Measurements from ENCODE around the gene CHRNB2. TPM values are rescaled to one million over a fixed set of nuclear protein-coding genes. Genes with fewer than 3 reads are reported as not detected.

CHRNB2 gene, protein sequence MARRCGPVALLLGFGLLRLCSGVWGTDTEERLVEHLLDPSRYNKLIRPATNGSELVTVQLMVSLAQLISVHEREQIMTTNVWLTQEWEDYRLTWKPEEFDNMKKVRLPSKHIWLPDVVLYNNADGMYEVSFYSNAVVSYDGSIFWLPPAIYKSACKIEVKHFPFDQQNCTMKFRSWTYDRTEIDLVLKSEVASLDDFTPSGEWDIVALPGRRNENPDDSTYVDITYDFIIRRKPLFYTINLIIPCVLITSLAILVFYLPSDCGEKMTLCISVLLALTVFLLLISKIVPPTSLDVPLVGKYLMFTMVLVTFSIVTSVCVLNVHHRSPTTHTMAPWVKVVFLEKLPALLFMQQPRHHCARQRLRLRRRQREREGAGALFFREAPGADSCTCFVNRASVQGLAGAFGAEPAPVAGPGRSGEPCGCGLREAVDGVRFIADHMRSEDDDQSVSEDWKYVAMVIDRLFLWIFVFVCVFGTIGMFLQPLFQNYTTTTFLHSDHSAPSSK
- total RNA-seq: under 0.01 and 0.04 TPM in 2 replicates

GRCh38 chr1:154567386-154568156 is at the start of gene CHRNB2:
Gene CHRNB2 (plus strand): TSS chr1:154567778. CDS start chr1:154568045, 267 bp downstream.

DNA sequence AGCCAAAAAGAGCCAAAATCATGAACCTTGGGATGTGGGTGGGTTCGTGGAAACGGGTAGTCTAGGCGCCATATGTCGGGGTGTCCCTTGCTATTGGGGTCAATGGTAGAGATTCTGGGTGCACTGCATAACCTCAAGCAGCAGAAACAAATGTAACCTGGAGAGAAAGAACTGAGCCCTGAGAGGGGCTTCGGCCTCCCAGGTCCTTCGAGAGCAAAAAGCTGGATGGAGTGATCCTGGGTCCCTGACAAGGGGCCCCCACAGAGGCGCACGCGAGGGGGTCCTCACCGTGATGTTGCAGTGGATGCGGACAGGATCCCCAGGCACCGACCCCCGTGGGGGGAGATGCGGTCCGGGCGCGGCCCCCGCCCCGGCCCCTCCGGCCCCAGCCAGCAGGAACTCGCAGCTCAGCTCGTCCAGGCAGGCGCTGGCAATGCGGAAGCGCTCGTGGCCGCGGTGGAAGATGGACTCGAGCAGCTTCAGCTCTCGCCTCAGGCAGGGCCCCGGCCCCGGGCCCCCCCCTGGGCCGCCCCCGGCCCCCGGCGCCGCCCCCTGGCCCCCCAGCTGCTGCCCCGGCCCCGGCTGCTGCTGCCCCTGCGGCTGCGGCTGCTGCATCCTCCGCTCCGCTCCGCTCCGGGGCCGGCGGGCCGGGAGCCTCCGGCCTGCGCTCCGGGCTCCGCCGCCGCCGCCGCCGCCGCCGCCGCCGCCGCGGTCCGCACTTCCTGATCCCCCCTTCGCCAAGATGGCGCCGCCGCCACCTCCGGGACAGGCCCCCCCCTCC is 9.4 kb upstream of the CHRNB2 start, which contains the start of gene UBE2Q1:
Gene UBE2Q1, minus strand, starts transcription at position 724 of the 781 bp plus-strand sequence. Its CDS starts 109 bp downstream, at position 615.

GRCh38 chr1:154607609-154608396 is 40.2 kb downstream of the CHRNB2 start, which contains the start of gene ADAR:
Gene ADAR (minus strand): TSS chr1:154608186. CDS start chr1:154608006, 180 bp downstream.

Other genes with a start within 250 kb of the CHRNB2 start
- 0.08 TPM in 1 of 2 replicates, not detected in the other for gene AQP10, start 246.7 kb upstream of the CHRNB2 start, total RNA-seq
- gene ATP8B2, start 242.3 kb upstream of the CHRNB2 start, total RNA-seq: 16.8 and 20.8 TPM in 2 replicates
- gene IL6R, start 162.4 kb upstream of the CHRNB2 start, total RNA-seq: 13.1 and 14.9 TPM in 2 replicates
- not detected in 2 replicates for gene TDRD10, start 65.6 kb upstream of the CHRNB2 start, total RNA-seq
- under 0.01 TPM in 1 of 2 replicates, not detected in the other for gene SHE, start 65.4 kb upstream of the CHRNB2 start, total RNA-seq
- 23.7 and 24.7 TPM in 2 replicates for gene UBE2Q1, start 9.1 kb upstream of the CHRNB2 start, total RNA-seq
- gene ADAR, start 40.4 kb downstream of the CHRNB2 start, total RNA-seq: 50.1 and 51.3 TPM in 2 replicates